GM21576 (cell line): Measurements from ENCODE around the gene PNPLA2.

Source experiments
- ATAC-seq: cut with Tn5 transposase; IDR thresholded peaks from one replicate; pipeline ENCODE4 v1.9.1; 2021; ENCODE audit warnings: mild to moderate bottlenecking, moderate library complexity; ENCODE audit not compliant: unreplicated experiment

PNPLA2 gene

GRCh38 chr11:797296-798092 lies 21.2 kb upstream of the PNPLA2 start:
- ATAC-seq, result peak; percentile 50

DNA sequence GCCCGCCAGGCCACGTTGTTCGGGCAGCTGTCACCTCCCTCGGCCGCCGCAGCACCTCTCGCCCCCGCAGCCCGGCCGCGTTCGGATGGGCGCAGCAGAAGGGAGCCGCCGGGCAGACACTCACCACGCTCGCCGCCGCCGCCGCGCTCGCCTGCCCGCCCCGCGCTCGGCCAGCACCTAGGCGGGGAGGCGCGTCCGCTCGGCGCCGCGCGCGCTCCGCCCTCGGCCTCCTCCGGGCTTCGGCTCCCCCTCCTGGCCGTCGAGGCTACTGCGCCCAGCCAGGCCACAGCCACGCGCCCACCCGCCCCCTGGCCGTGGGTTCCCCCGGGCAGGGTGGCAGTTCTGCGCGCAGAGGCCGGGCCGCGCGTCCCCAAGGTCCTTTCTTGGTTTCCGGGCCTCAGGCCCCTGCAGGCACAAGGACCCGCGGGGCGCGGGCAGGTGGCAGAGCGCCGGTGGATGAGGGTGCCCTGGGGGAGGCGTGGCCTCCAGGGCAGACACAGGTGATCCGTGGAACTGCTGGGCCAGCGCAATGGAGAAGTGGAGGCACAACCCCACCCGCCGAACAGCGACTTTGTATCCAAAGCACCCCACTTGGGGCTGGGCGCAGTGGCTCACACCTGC lies 20.5 kb upstream of the PNPLA2 start, which contains the start of gene SLC25A22:
SLC25A22 (minus strand) TSS at position 189 of the 621 bp plus-strand sequence. CDS start 3,275 bp downstream, outside the sequence.
- peak; percentile 50 for ATAC-seq

- no peak for ATAC-seq
These were observed 18.9 kb upstream of the PNPLA2 start for GRCh38 chr11:799641-800316.

- ATAC-seq, result no peak
These were observed 18.2 kb upstream of the PNPLA2 start for GRCh38 chr11:800473-800872.

GRCh38 chr11:801097-801780 lies 17.5 kb upstream of the PNPLA2 start:
- ATAC-seq, result no peak

- no peak for ATAC-seq
These were observed 16.6 kb upstream of the PNPLA2 start for GRCh38 chr11:802018-802617.

- ATAC-seq, result no peak
These were observed 15.8 kb upstream of the PNPLA2 start for GRCh38 chr11:802693-803466.

GRCh38 chr11:803467-803742 lies 15.3 kb upstream of the PNPLA2 start:
- no peak for ATAC-seq

DNA sequence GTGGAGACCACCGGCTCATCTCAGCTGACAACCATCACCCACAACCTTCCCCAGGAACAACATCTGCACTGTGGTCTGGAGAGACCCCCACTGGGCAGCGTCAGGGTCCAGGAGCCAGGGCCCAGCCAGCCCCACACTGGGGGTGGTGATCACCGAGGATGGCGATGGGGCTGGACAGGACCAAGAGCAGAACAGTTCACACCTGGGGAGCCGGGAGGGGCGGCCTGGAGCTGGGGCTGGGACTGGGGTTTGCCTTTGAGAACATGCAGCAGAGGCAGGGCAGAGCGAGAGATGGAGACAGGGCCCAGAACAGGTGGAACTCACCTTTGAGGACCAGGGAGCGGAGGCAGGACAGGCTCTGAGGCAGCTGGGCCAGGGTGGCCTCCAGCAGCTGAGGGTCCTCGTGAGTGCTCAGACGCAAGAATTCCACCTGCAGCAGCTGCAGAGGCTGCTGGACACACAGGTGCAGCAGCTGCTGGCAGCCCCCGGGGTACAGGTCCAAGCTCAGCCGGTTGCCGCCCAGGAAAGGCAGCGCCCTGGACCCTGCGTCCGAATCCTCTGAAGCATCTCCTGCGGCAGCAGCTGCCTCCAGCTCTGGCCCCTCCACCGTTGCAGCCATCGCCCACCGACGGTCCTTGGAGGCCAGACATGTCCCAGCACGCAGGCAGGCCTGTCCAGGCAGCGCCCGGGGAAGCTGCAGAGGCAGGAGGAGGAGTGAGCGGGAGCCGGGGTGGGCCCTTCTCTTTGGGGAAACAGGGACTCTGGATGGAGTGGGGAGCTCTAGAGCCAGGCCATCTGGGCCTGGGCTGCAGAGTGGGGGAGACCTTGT lies 14.7 kb upstream of the PNPLA2 start:
- ATAC-seq, result no peak

DNA sequence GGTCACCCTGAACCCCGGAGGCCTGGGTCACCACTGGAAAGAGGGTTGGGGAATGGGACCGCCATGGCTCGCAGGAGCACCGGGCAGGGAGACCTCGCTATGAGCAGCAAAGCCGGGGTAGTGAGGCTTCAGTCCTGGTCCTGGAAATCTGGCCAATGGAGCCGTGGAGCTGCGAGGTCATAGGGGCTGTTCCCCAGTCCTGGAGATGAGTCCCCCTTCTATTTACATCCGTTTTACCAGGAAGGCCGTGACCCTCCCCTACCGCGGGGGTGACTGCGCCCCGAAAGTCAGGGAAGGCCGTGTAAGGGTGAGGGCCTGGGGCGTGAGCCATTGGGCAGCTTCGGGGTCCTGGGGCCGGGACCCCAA lies 14.1 kb upstream of the PNPLA2 start:
- ATAC-seq, result no peak

DNA sequence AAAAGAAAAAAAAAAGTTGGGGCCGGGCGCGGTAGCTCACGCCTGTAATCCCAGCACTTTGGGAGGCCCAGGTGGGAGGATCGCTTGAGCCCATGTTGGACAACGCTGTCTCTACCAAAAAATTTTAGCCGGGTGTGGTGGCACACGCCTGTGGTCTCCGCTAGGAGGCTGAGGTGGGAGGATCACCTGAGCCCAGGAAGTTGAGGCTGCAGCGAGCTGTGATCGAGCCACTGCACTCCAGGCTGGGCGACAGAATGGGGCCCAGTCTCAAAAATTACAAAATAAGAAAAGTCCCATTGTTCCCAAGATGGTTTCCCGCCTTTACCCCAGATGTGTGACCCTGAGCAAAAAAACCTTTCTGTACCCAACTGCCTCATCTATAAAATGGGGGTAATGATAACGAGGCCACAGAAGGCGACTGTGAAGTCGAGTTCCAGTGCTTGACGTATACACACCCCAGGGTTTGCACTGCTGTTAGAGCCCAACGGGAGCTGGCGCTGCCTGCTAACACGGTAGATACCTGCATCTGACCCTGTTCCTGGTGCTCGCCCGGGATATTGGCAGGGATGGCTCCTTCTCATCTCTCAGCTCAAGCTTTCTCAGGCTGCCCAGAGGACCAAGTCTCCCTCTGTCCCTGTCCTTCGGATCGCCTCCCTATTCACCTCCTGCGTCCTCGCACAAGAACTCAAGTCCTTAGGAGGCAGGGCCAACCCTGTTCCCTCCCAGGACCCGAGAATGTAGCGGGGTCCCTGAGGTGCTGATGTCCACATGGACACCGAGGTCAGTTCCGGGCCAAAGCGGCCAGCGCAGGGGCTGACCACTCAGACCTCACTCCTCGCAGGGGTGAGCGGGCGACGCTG lies 10.1 kb upstream of the PNPLA2 start:
- no peak for ATAC-seq

GRCh38 chr11:809287-810039 lies 9.3 kb upstream of the PNPLA2 start, which contains the start of gene RPLP2:
TSS of gene RPLP2 (plus strand) at chr11:809967. CDS start at chr11:810235, 268 bp downstream.
- ATAC-seq, result peak; percentile 70

GRCh38 chr11:810040-810567 lies 8.6 kb upstream of the PNPLA2 start:
- ATAC-seq, result no peak

DNA sequence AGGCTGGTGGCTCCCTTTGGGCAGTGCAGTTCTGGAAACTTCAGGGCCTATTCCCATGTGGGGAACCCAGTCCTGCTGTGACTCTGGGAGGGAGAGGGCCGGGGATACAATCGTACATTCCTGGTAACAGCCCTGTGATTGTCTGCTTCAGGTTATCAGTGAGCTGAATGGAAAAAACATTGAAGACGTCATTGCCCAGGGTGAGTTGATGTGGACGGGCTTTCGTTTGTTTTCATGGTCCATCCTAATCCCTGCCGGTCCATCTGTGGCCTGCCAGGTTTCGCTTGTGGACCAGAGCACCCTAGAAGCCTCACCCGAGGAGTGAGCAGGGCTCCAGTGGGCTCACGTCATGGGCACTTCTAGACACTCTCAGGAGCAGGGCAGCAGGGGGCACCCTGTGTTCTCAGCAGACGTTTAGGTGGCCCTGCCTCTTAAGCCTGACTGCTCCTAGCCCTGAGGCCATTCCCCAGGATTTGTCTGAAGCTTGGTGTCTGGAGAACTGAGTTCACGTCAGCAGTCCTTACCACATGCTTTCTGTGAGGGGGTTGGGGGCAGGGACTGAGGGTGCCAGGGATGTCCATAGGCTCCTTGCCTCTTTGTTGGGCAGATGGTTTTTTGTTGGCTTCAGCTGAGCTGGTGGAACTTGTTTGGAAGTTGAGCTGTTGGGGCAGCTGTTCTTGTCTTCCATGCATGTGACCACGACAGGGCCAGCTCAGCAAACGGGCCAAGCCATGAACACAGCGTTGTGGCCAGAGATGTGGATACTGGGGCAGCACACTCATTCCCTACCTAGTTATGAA lies 7.1 kb upstream of the PNPLA2 start:
- ATAC-seq, result no peak

DNA sequence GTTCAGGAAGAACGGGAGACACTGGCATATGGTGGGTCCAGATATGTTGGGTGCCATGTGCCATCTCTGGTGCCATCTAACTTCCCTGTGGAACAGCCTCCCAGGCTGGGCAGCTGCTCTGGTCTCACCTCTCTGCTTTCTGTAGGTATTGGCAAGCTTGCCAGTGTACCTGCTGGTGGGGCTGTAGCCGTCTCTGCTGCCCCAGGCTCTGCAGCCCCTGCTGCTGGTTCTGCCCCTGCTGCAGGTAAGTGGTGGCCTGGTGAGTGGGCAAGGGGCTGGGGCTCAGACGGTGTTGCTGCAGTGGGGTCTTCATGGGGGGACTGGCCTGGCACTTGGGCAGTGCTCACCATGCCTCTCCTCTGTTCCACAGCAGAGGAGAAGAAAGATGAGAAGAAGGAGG lies 6.3 kb upstream of the PNPLA2 start:
- ATAC-seq, result no peak

DNA sequence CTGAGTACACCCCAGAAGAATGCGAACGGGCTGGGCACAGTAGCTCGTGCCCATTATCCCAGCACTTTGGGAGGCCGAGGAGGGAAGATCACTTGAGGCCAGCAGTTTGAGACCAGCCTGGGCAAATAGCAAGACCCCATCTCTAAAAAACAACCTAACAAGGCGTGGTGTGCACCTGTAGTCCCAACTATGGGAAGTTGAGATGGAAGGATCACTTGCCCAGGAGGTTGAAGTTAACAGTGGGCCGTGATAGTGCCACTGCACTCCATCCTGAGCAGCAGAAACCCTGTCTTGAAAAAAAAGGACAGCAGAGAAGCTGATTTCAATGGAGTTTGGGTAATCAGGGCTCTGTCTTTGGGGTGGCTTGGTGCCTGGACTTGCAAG lies 5.7 kb upstream of the PNPLA2 start:
- no peak for ATAC-seq
